ENCODE measurements around the gene BAHD1. TPM values are rescaled to one million over a fixed set of nuclear protein-coding genes. Genes with fewer than 3 reads are reported as not detected.

The BAHD1 gene
- total RNA-seq, 1 experiment from 2014 or later: 49.1 TPM

DNA sequence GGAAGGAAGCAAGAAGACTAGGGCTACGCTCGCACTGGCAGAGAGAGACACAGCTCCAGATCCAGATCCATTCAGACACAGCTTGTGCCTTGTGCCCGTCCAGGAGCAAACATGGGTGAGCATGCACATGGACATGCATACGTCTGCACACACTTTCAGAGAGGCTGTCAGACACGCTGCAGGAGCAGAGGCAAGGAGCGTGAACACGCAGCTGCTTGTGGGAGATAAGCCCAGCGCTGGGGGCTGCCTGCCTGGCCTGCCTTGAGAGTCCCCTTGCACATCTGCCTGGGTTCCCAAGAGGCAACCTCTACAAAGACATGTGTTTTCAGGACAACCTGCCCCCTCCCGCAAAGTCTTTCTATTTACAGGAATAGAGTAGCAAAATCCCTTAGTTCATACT, 13.6 kb upstream of the BAHD1 start (continued):
- TF ChIP-seq AFF4 (CRISPR knock-in tag; IDR thresholded peaks at IDR 0.05; ENCODE audit: borderline replicate concordance) (no peak), MLX (CRISPR knock-in tag; IDR thresholded peaks at IDR 0.05) (no peak), SP1 (CRISPR knock-in tag; conservative IDR thresholded peaks at IDR 0.05) (no peak)

GRCh38 chr15:40428185-40428584, 12.6 kb upstream of the BAHD1 start:
- H3K4me3 Mint-ChIP-seq: no peak overlapping the region
- ChIA-PET CTCF (interaction anchor here (0.7 to 2.4 kb wide), 2 partner anchors 28 to 91 kb away, joined by 3 to 12 read pairs; no protein-coding TSS in a partner anchor), POLR2A (no interaction called here)
- DNase-seq (ENCODE audit: low spot score) (no peak), ATAC-seq (no peak)
- TF ChIP-seq, protein P1, sequence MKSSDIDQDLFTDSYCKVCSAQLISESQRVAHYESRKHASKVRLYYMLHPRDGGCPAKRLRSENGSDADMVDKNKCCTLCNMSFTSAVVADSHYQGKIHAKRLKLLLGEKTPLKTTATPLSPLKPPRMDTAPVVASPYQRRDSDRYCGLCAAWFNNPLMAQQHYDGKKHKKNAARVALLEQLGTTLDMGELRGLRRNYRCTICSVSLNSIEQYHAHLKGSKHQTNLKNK (CRISPR knock-in tag; IDR thresholded peaks at IDR 0.05): no peak
- TF ChIP-seq FOXK1 (CRISPR knock-in tag; IDR thresholded peaks at IDR 0.05) (no peak), ZNF317 (CRISPR knock-in tag; IDR thresholded peaks at IDR 0.05; ENCODE audit: borderline replicate concordance, low read depth) (no peak), JAZF1 (CRISPR knock-in tag; IDR thresholded peaks at IDR 0.05) (no peak), NR2C2 (CRISPR knock-in tag; IDR thresholded peaks at IDR 0.05) (no peak), ZNF532 (CRISPR knock-in tag; IDR thresholded peaks at IDR 0.05; ENCODE audit: borderline replicate concordance) (no peak), ESRRA (CRISPR knock-in tag; IDR thresholded peaks at IDR 0.05; ENCODE audit: borderline replicate concordance) (no peak), ZNF396 (CRISPR knock-in tag; IDR thresholded peaks at IDR 0.05; ENCODE audit: borderline replicate concordance) (no peak), ZNF416 (CRISPR knock-in tag; IDR thresholded peaks at IDR 0.05) (no peak), ZNF138 (CRISPR knock-in tag; conservative IDR thresholded peaks at IDR 0.05) (no peak), NFE2L1 (CRISPR knock-in tag; IDR thresholded peaks at IDR 0.05) (no peak)
- TF ChIP-seq, protein P2, sequence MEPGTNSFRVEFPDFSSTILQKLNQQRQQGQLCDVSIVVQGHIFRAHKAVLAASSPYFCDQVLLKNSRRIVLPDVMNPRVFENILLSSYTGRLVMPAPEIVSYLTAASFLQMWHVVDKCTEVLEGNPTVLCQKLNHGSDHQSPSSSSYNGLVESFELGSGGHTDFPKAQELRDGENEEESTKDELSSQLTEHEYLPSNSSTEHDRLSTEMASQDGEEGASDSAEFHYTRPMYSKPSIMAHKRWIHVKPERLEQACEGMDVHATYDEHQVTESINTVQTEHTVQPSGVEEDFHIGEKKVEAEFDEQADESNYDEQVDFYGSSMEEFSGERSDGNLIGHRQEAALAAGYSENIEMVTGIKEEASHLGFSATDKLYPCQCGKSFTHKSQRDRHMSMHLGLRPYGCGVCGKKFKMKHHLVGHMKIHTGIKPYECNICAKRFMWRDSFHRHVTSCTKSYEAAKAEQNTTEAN (CRISPR knock-in tag; IDR thresholded peaks at IDR 0.05): no peak
- TF ChIP-seq, protein P3, sequence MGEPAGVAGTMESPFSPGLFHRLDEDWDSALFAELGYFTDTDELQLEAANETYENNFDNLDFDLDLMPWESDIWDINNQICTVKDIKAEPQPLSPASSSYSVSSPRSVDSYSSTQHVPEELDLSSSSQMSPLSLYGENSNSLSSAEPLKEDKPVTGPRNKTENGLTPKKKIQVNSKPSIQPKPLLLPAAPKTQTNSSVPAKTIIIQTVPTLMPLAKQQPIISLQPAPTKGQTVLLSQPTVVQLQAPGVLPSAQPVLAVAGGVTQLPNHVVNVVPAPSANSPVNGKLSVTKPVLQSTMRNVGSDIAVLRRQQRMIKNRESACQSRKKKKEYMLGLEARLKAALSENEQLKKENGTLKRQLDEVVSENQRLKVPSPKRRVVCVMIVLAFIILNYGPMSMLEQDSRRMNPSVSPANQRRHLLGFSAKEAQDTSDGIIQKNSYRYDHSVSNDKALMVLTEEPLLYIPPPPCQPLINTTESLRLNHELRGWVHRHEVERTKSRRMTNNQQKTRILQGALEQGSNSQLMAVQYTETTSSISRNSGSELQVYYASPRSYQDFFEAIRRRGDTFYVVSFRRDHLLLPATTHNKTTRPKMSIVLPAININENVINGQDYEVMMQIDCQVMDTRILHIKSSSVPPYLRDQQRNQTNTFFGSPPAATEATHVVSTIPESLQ (CRISPR knock-in tag; IDR thresholded peaks at IDR 0.05): no peak
- no peak overlapping the region for H3K27ac Mint-ChIP-seq
- H3K4me1 Mint-ChIP-seq: peaks cover 22% of the 10 kb centered on the region
- no peaks in the 10 kb centered on the region for H3K9me3 Mint-ChIP-seq
- H3K27me3 Mint-ChIP-seq (ENCODE audit: low read depth): peaks cover 12% of the 10 kb centered on the region
- H3K36me3 Mint-ChIP-seq: no peaks in the 10 kb centered on the region

All from WTC11 (cell line).